ENCODE results near the gene TECR. TPM values are rescaled to one million over a fixed set of nuclear protein-coding genes. Genes with fewer than 3 reads are reported as not detected.
A peak's percentile ranks its signal among the peaks of the same experiment; 100 is the strongest.

TECR gene
- total and polyA plus RNA-seq, 2 of the 13 experiments (the other 11 are each of a cell fraction or from before 2014, with no cell fraction given) = 54.9 to 121 TPM

- TF ChIP-seq ATAD3A (CRISPR knock-in tag; IDR thresholded peaks at IDR 0.05) (no peak), MED1 (CRISPR knock-in tag; IDR thresholded peaks at IDR 0.05) (peak; percentile 81), THAP7 (CRISPR knock-in tag; IDR thresholded peaks at IDR 0.05) (peak; percentile 73; the same call in 1 of the 2 replicates), TRAFD1 (CRISPR knock-in tag; IDR thresholded peaks at IDR 0.05; ENCODE audit: borderline replicate concordance) (0 out of 2 replicates have a peak, but pooled peaks have one; percentile 18), ZNF530 (CRISPR knock-in tag; IDR thresholded peaks at IDR 0.05; ENCODE audit: low read depth) (no peak), TCF12 (IDR thresholded peaks at IDR 0.05) (no peak), TCF12 (CRISPR knock-in tag; IDR thresholded peaks at IDR 0.05) (no peak), ZNF83 (CRISPR knock-in tag; IDR thresholded peaks at IDR 0.05; ENCODE audit: borderline replicate concordance) (peak; percentile 91; the same call in 1 of the 2 replicates), MEIS2 (CRISPR knock-in tag; IDR thresholded peaks at IDR 0.05) (no peak; the same call in 1 of the 2 replicates), ZNF552 (CRISPR knock-in tag; IDR thresholded peaks at IDR 0.05; ENCODE audit: borderline replicate concordance) (no peak), XRCC5 (optimal IDR thresholded peaks at IDR 0.05; ENCODE audit: low read length) (peak; percentile 98), DNMT1 (CRISPR knock-in tag; IDR thresholded peaks at IDR 0.05) (no peak), ZNF33B (CRISPR knock-in tag; IDR thresholded peaks at IDR 0.05) (peak; percentile 97), ZMAT3 (CRISPR knock-in tag; conservative IDR thresholded peaks at IDR 0.05) (peak; percentile 91), HMG20A (CRISPR knock-in tag; IDR thresholded peaks at IDR 0.05; ENCODE audit: borderline replicate concordance) (0 out of 2 replicates have a peak, but pooled peaks have one; percentile 24), TOPORS (CRISPR knock-in tag; IDR thresholded peaks at IDR 0.05) (no peak), ZNF251 (CRISPR knock-in tag; IDR thresholded peaks at IDR 0.05) (no peak), ZNF263 (CRISPR knock-in tag; IDR thresholded peaks at IDR 0.05) (0 out of 2 replicates have a peak, but pooled peaks have one; percentile 12)
- TF ChIP-seq, protein P1, sequence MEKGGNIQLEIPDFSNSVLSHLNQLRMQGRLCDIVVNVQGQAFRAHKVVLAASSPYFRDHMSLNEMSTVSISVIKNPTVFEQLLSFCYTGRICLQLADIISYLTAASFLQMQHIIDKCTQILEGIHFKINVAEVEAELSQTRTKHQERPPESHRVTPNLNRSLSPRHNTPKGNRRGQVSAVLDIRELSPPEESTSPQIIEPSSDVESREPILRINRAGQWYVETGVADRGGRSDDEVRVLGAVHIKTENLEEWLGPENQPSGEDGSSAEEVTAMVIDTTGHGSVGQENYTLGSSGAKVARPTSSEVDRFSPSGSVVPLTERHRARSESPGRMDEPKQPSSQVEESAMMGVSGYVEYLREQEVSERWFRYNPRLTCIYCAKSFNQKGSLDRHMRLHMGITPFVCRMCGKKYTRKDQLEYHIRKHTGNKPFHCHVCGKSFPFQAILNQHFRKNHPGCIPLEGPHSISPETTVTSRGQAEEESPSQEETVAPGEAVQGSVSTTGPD (CRISPR knock-in tag; IDR thresholded peaks at IDR 0.05) = no peak
- TF ChIP-seq, protein P2, sequence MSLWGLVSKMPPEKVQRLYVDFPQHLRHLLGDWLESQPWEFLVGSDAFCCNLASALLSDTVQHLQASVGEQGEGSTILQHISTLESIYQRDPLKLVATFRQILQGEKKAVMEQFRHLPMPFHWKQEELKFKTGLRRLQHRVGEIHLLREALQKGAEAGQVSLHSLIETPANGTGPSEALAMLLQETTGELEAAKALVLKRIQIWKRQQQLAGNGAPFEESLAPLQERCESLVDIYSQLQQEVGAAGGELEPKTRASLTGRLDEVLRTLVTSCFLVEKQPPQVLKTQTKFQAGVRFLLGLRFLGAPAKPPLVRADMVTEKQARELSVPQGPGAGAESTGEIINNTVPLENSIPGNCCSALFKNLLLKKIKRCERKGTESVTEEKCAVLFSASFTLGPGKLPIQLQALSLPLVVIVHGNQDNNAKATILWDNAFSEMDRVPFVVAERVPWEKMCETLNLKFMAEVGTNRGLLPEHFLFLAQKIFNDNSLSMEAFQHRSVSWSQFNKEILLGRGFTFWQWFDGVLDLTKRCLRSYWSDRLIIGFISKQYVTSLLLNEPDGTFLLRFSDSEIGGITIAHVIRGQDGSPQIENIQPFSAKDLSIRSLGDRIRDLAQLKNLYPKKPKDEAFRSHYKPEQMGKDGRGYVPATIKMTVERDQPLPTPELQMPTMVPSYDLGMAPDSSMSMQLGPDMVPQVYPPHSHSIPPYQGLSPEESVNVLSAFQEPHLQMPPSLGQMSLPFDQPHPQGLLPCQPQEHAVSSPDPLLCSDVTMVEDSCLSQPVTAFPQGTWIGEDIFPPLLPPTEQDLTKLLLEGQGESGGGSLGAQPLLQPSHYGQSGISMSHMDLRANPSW (CRISPR knock-in tag; IDR thresholded peaks at IDR 0.05; ENCODE audit: borderline replicate concordance) = peak; percentile 69; the same call in 1 of the 2 replicates
- TF ChIP-seq, protein P3, sequence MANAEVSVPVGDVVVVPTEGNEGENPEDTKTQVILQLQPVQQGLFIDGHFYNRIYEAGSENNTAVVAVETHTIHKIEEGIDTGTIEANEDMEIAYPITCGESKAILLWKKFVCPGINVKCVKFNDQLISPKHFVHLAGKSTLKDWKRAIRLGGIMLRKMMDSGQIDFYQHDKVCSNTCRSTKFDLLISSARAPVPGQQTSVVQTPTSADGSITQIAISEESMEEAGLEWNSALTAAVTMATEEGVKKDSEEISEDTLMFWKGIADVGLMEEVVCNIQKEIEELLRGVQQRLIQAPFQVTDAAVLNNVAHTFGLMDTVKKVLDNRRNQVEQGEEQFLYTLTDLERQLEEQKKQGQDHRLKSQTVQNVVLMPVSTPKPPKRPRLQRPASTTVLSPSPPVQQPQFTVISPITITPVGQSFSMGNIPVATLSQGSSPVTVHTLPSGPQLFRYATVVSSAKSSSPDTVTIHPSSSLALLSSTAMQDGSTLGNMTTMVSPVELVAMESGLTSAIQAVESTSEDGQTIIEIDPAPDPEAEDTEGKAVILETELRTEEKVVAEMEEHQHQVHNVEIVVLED (CRISPR knock-in tag; IDR thresholded peaks at IDR 0.05; ENCODE audit: borderline replicate concordance) = peak; percentile 81; the same call in 1 of the 2 replicates
These were observed 42.5 kb downstream of the TECR start, which contains the start of gene NDUFB7 (continued) for GRCh38 chr19:14571695-14572490.
